ENCODE measurements around the gene SPX. TPM values are rescaled to one million over a fixed set of nuclear protein-coding genes. Genes with fewer than 3 reads are reported as not detected.

Gene SPX
- total RNA-seq, 1 donor from 2014 or later, result 3.4 TPM

- DNase-seq (ENCODE audit: low read depth) (peak; percentile 8), FAIRE-seq (no peak)
- TF ChIP-seq, protein P1, sequence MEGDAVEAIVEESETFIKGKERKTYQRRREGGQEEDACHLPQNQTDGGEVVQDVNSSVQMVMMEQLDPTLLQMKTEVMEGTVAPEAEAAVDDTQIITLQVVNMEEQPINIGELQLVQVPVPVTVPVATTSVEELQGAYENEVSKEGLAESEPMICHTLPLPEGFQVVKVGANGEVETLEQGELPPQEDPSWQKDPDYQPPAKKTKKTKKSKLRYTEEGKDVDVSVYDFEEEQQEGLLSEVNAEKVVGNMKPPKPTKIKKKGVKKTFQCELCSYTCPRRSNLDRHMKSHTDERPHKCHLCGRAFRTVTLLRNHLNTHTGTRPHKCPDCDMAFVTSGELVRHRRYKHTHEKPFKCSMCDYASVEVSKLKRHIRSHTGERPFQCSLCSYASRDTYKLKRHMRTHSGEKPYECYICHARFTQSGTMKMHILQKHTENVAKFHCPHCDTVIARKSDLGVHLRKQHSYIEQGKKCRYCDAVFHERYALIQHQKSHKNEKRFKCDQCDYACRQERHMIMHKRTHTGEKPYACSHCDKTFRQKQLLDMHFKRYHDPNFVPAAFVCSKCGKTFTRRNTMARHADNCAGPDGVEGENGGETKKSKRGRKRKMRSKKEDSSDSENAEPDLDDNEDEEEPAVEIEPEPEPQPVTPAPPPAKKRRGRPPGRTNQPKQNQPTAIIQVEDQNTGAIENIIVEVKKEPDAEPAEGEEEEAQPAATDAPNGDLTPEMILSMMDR (IDR thresholded peaks at IDR 0.05; ENCODE audit: insufficient read depth, low read length, severe bottlenecking), result no peak
- H3K36me3 ChIP-seq (ENCODE audit: control insufficient read depth, insufficient read depth, low read length), result no peaks in the 10 kb centered on the region
- no peaks in the 10 kb centered on the region for H3K27me3 ChIP-seq (ENCODE audit: control insufficient read depth, insufficient read depth, low read length)
- peak overlapping the region; percentile 56 for H3K4me3 ChIP-seq (ENCODE audit: low read depth, low read length)
Measured at GRCh38 chr12:21526721-21527345, 737 bp downstream of the SPX start.

GRCh38 chr12:21527451-21528180, 1.5 kb downstream of the SPX start:
- H3K27me3 ChIP-seq (ENCODE audit: control insufficient read depth, insufficient read depth, low read length), result no peaks in the 10 kb centered on the region
- no peak for FAIRE-seq
- H3K36me3 ChIP-seq (ENCODE audit: control insufficient read depth, insufficient read depth, low read length), result no peaks in the 10 kb centered on the region
- peak overlapping the region; percentile 56 for H3K4me3 ChIP-seq (ENCODE audit: low read depth, low read length)
- TF ChIP-seq, protein P1 (IDR thresholded peaks at IDR 0.05; ENCODE audit: insufficient read depth, low read length, severe bottlenecking), result no peak
- peak; percentile 50 for DNase-seq (ENCODE audit: low read depth)

- TF ChIP-seq, protein P1 (IDR thresholded peaks at IDR 0.05; ENCODE audit: insufficient read depth, low read length, severe bottlenecking), result no peak
- no peak for DNase-seq (ENCODE audit: low read depth)
- no peak overlapping the region for H3K4me3 ChIP-seq (ENCODE audit: low read depth, low read length)
- no peaks in the 10 kb centered on the region for H3K27me3 ChIP-seq (ENCODE audit: control insufficient read depth, insufficient read depth, low read length)
- H3K36me3 ChIP-seq (ENCODE audit: control insufficient read depth, insufficient read depth, low read length), result no peaks in the 10 kb centered on the region
- FAIRE-seq, result no peak
Measured at GRCh38 chr12:21528953-21529352, 2.9 kb downstream of the SPX start.

GRCh38 chr12:21529456-21529855, 3.4 kb downstream of the SPX start:
- DNase-seq (ENCODE audit: low read depth), result no peak
- no peaks in the 10 kb centered on the region for H3K27me3 ChIP-seq (ENCODE audit: control insufficient read depth, insufficient read depth, low read length)

DNA sequence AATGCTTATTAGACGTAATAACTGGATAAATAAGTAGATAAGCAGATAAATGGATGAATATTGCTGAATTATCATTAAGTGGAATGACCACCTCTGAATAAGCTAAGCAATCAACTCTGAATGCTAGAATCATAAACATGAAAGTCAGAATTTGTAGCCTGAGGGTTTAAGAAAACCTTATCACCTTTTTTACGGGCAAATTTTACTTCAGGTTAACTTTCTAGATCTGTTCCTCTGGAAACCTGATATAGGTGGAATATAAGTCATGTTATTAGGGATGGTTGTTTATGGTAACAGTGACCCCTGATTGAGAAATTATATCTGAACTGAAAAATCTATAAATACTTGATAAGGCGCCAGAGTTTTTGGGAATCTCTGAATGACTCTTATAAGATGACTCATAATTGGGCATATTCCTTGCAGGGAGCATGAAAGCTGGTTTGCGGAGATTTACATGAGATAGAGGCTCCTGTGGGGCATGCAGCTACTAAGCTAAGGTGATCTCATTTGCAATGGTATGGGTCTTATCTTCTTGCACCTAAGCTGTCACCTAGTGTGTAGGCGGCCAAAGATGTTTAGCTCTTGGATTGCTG, 12.1 kb downstream of the SPX start:
- no peaks in the 10 kb centered on the region for H3K36me3 ChIP-seq (ENCODE audit: control insufficient read depth, insufficient read depth, low read length)
- H3K27me3 ChIP-seq (ENCODE audit: control insufficient read depth, insufficient read depth, low read length), result no peaks in the 10 kb centered on the region
- no peak overlapping the region for H3K4me3 ChIP-seq (ENCODE audit: low read depth, low read length)
- no peak for FAIRE-seq
- peak; percentile 21 for DNase-seq (ENCODE audit: low read depth)
- TF ChIP-seq, protein P1 (IDR thresholded peaks at IDR 0.05; ENCODE audit: insufficient read depth, low read length, severe bottlenecking), result no peak

More at GRCh38 chr12:21529456-21529855, 3.4 kb downstream of the SPX start:
- Histone ChIP-seq H3K36me3 (ENCODE audit: control insufficient read depth, insufficient read depth, low read length) (no peaks in the 10 kb centered on the region), H3K4me3 (ENCODE audit: low read depth, low read length) (no peak overlapping the region)
- FAIRE-seq, result no peak
- TF ChIP-seq, protein P1 (IDR thresholded peaks at IDR 0.05; ENCODE audit: insufficient read depth, low read length, severe bottlenecking), result no peak
